Measurements from ENCODE around the gene LRRIQ4.

DNA sequence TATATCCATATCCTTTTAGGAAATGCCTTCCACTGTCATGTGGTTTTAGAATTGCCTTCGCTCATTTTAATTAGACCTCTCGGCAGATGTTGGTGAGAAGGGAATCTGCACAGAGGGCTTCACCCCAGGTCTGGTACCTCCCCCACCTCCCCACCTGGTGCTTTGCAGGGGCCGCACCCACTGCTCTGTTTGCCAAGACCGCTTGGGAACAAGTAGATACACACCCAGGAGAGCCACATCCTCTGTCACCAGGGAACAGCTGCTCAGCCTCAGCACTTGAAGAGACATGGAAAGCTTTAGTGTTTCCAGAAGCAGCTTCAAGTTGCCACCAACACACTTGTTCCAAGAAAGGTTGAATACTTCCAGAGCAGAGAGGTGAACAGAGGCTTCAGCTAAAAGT lies 35.2 kb downstream of the LRRIQ4 start:
- TF ChIP-seq, protein P1, sequence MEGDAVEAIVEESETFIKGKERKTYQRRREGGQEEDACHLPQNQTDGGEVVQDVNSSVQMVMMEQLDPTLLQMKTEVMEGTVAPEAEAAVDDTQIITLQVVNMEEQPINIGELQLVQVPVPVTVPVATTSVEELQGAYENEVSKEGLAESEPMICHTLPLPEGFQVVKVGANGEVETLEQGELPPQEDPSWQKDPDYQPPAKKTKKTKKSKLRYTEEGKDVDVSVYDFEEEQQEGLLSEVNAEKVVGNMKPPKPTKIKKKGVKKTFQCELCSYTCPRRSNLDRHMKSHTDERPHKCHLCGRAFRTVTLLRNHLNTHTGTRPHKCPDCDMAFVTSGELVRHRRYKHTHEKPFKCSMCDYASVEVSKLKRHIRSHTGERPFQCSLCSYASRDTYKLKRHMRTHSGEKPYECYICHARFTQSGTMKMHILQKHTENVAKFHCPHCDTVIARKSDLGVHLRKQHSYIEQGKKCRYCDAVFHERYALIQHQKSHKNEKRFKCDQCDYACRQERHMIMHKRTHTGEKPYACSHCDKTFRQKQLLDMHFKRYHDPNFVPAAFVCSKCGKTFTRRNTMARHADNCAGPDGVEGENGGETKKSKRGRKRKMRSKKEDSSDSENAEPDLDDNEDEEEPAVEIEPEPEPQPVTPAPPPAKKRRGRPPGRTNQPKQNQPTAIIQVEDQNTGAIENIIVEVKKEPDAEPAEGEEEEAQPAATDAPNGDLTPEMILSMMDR (IDR thresholded peaks at IDR 0.05; ENCODE audit: insufficient read depth, low read depth, low read length), result no peak
- no peak for TF ChIP-seq EZH2 (IDR thresholded peaks at IDR 0.05; ENCODE audit: insufficient read depth, low read length)

All from astrocyte (in vitro differentiated cells and primary cell).